NOMO-1 treated with DMSO at 0.1 percent for 48 hours (cell line): Measurements from ENCODE around the gene TMEM156.

Experiments
- DNase-seq: peaks from one replicate; lab custom pipeline; 2025; ENCODE audit not compliant: unreplicated experiment; lab: John Stamatoyannopoulos, UW

Gene TMEM156

GRCh38 chr4:39032218-39033085 is at the start of gene TMEM156:
Gene TMEM156, minus strand, starts transcription at chr4:39032409. Its CDS starts 96 bp downstream, at chr4:39032313.
- peak; percentile 88 for DNase-seq

- no peak for DNase-seq
These were observed 46.6 kb upstream of the TMEM156 start for GRCh38 chr4:39078829-39079228.

GRCh38 chr4:39068907-39069306 is 36.7 kb upstream of the TMEM156 start:
- DNase-seq, result no peak

- no peak for DNase-seq
These were observed 35.2 kb upstream of the TMEM156 start for GRCh38 chr4:39067451-39067850.

- DNase-seq, result no peak
These were observed 34.8 kb upstream of the TMEM156 start for GRCh38 chr4:39067031-39067430.

GRCh38 chr4:39066371-39066770 is 34.2 kb upstream of the TMEM156 start:
- DNase-seq, result no peak

- DNase-seq, result no peak
These were observed 31.2 kb upstream of the TMEM156 start for GRCh38 chr4:39063430-39063829.

GRCh38 chr4:39062770-39063097 is 30.5 kb upstream of the TMEM156 start:
- DNase-seq, result no peak

GRCh38 chr4:39062094-39062769 is 30.0 kb upstream of the TMEM156 start, which contains the start of gene KLHL5:
Gene KLHL5, plus strand, starts transcription at chr4:39062232. Its CDS starts 421 bp downstream, at chr4:39062653.
- DNase-seq, result no peak

- DNase-seq, result no peak
These were observed 29.2 kb upstream of the TMEM156 start for GRCh38 chr4:39061457-39061856.

GRCh38 chr4:39056023-39056422 is 23.8 kb upstream of the TMEM156 start:
- no peak for DNase-seq

GRCh38 chr4:39054497-39054896 is 22.3 kb upstream of the TMEM156 start:
- DNase-seq, result no peak

GRCh38 chr4:39053983-39054382 is 21.8 kb upstream of the TMEM156 start:
- DNase-seq, result no peak

GRCh38 chr4:39051492-39051891 is 19.3 kb upstream of the TMEM156 start:
- no peak for DNase-seq

- no peak for DNase-seq
These were observed 18.4 kb upstream of the TMEM156 start for GRCh38 chr4:39050590-39050989.

GRCh38 chr4:39048311-39048710 is 16.1 kb upstream of the TMEM156 start:
- no peak for DNase-seq

GRCh38 chr4:39047681-39048080 is 15.5 kb upstream of the TMEM156 start:
- no peak for DNase-seq

GRCh38 chr4:39046249-39046648 is 14.0 kb upstream of the TMEM156 start:
- DNase-seq, result peak; percentile 41

GRCh38 chr4:39045827-39046221 is 13.6 kb upstream of the TMEM156 start:
- DNase-seq, result peak; percentile 45

- peak; percentile 45 for DNase-seq
These were observed 13.0 kb upstream of the TMEM156 start for GRCh38 chr4:39044956-39045826.

- DNase-seq, result peak; percentile 84
These were observed 12.3 kb upstream of the TMEM156 start for GRCh38 chr4:39044364-39044955.
